ENCODE data around the gene AHCYL2. TPM values are rescaled to one million over a fixed set of nuclear protein-coding genes. Genes with fewer than 3 reads are reported as not detected.

AHCYL2 gene
- total RNA-seq, 1 donor, result 8.6 TPM

GRCh38 chr7:129370812-129371211, 146.0 kb downstream of the AHCYL2 start:
- H3K4me3 ChIP-seq (ENCODE audit: low read depth, low read length), result no peak overlapping the region
- no peak for TF ChIP-seq CTCF (IDR thresholded peaks at IDR 0.05; ENCODE audit: insufficient read depth, low read depth, low read length)
- DNase-seq (ENCODE audit: low read depth), result peak; percentile 13

GRCh38 chr7:129371487-129371886, 146.7 kb downstream of the AHCYL2 start:
- H3K4me3 ChIP-seq (ENCODE audit: low read depth, low read length), result no peak overlapping the region
- no peak for DNase-seq (ENCODE audit: low read depth)

GRCh38 chr7:129373651-129374428, 149.0 kb downstream of the AHCYL2 start:
- DNase-seq (ENCODE audit: low read depth), result no peak
- H3K4me3 ChIP-seq (ENCODE audit: low read depth, low read length), result no peak overlapping the region
- no peak for TF ChIP-seq CTCF (IDR thresholded peaks at IDR 0.05; ENCODE audit: insufficient read depth, low read depth, low read length)

More at GRCh38 chr7:129371487-129371886, 146.7 kb downstream of the AHCYL2 start:
- TF ChIP-seq CTCF (IDR thresholded peaks at IDR 0.05; ENCODE audit: insufficient read depth, low read depth, low read length), result no peak

GRCh38 chr7:129375141-129375938, 150.5 kb downstream of the AHCYL2 start:
- DNase-seq (ENCODE audit: low read depth), result no peak
- H3K4me3 ChIP-seq (ENCODE audit: low read depth, low read length), result no peak overlapping the region
- no peak for TF ChIP-seq CTCF (IDR thresholded peaks at IDR 0.05; ENCODE audit: insufficient read depth, low read depth, low read length)

GRCh38 chr7:129376076-129376777, 151.4 kb downstream of the AHCYL2 start:
- TF ChIP-seq CTCF (IDR thresholded peaks at IDR 0.05; ENCODE audit: insufficient read depth, low read depth, low read length), result peak; percentile 67
- peak; percentile 32 for DNase-seq (ENCODE audit: low read depth)
- H3K4me3 ChIP-seq (ENCODE audit: low read depth, low read length), result no peak overlapping the region

- DNase-seq (ENCODE audit: low read depth), result peak; percentile 10
- H3K4me3 ChIP-seq (ENCODE audit: low read depth, low read length), result no peak overlapping the region
Measured at GRCh38 chr7:129376778-129377700, 152.2 kb downstream of the AHCYL2 start.

More at GRCh38 chr7:129376778-129377700, 152.2 kb downstream of the AHCYL2 start:
- TF ChIP-seq CTCF (IDR thresholded peaks at IDR 0.05; ENCODE audit: insufficient read depth, low read depth, low read length), result no peak
